ENCODE results near the gene SPRR2B. TPM values are rescaled to one million over a fixed set of nuclear protein-coding genes. Genes with fewer than 3 reads are reported as not detected.

SPRR2B gene
- total and polyA plus RNA-seq, 9 of the 15 experiments (the other 6 are each of a cell fraction or from before 2014, with no cell fraction given), result not detected

DNA sequence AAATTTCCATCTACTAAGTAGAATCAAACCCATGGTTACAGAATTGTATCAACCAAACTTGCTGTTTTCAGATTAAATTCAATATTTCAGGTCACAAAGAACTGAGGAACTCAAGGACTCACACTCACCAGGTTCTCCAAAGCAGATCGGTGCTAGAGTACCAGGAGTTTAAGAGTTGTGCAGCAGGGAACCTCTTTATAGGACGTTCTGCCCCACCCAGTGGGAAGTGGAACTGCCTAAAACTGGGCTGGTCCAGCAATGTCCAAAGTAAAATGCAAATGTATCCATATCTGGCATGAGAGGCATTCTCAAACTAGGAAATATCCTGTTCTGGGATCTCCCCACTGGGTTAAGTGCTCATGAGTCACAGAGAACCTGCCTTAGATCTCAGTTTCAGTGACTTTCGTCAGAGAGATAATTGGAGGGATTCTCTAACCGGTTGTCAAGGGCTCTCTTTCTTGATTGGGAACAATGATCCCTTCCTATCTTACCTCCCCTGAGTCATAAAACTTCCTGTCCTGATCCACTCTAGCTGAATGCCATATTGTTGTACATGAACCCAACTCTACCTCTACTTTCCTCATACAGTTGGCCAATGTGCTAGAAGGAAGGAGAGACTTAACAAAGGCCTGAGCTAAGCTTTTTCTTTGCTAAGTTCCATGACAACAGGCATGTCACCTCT is 30.3 kb downstream of the SPRR2B start, which contains the start of gene SPRR2D (continued):
- TF ChIP-seq, protein P1, sequence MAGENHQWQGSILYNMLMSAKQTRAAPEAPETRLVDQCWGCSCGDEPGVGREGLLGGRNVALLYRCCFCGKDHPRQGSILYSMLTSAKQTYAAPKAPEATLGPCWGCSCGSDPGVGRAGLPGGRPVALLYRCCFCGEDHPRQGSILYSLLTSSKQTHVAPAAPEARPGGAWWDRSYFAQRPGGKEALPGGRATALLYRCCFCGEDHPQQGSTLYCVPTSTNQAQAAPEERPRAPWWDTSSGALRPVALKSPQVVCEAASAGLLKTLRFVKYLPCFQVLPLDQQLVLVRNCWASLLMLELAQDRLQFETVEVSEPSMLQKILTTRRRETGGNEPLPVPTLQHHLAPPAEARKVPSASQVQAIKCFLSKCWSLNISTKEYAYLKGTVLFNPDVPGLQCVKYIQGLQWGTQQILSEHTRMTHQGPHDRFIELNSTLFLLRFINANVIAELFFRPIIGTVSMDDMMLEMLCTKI (IDR thresholded peaks at IDR 0.05; ENCODE audit: partially characterized antibody), result no peak
- TF ChIP-seq POU5F1 (IDR thresholded peaks at IDR 0.05; ENCODE audit: borderline replicate concordance, low read depth, low read length, partially characterized antibody) (no peak), SMAD3 (CRISPR knock-in tag; conservative IDR thresholded peaks at IDR 0.05) (no peak), ZNF239 (CRISPR knock-in tag; IDR thresholded peaks at IDR 0.05) (no peak), ZKSCAN1 (IDR thresholded peaks at IDR 0.05; ENCODE audit: low read depth, low read length) (no peak), POLR2B (IDR thresholded peaks at IDR 0.05; ENCODE audit: low read depth, partially characterized antibody) (peak; percentile 59), TFAM (CRISPR knock-in tag; conservative IDR thresholded peaks at IDR 0.05) (no peak), ATF1 (CRISPR knock-in tag; IDR thresholded peaks at IDR 0.05) (no peak), ATF1 (tag; IDR thresholded peaks at IDR 0.05) (no peak), ZKSCAN8 (CRISPR knock-in tag; IDR thresholded peaks at IDR 0.05) (no peak), PTTG1 (tag; IDR thresholded peaks at IDR 0.05; ENCODE audit: low read depth) (no peak), ZNF263 (CRISPR knock-in tag; IDR thresholded peaks at IDR 0.05; ENCODE audit: borderline replicate concordance) (no peak), NFATC3 (IDR thresholded peaks at IDR 0.05) (no peak), CTBP1 (IDR thresholded peaks at IDR 0.05; ENCODE audit: borderline replicate concordance) (0 out of 2 replicates have a peak, but pooled peaks have one; percentile 34), RNF2 (IDR thresholded peaks at IDR 0.05) (no peak), ARID1B (IDR thresholded peaks at IDR 0.05) (peak; percentile 69), ZNF551 (CRISPR knock-in tag; IDR thresholded peaks at IDR 0.05) (no peak), PHF20 (IDR thresholded peaks at IDR 0.05; ENCODE audit: partially characterized antibody) (no peak), ZNF57 (CRISPR knock-in tag; IDR thresholded peaks at IDR 0.05) (no peak), CEBPG (CRISPR knock-in tag; IDR thresholded peaks at IDR 0.05) (no peak), CEBPG (tag; conservative IDR thresholded peaks at IDR 0.05 in 1 of 2, IDR thresholded peaks at IDR 0.05 in 1 of 2) (peak in 1 of 2 experiments; percentile 84; a peak in 2 of 4 replicates), YY1 (IDR thresholded peaks at IDR 0.05; ENCODE audit: borderline replicate concordance in 1 of 3, control insufficient read depth in 1 of 3, extremely low read depth in 1 of 3, insufficient read depth in 3 of 3, insufficient read length in 1 of 3, insufficient replicate concordance in 2 of 3, low read depth in 1 of 3, low read length in 2 of 3) (no peak), RUNX1 (IDR thresholded peaks at IDR 0.05; ENCODE audit: low read depth) (no peak), ZC3H8 (IDR thresholded peaks at IDR 0.05) (no peak)
- TF ChIP-seq, protein P2, sequence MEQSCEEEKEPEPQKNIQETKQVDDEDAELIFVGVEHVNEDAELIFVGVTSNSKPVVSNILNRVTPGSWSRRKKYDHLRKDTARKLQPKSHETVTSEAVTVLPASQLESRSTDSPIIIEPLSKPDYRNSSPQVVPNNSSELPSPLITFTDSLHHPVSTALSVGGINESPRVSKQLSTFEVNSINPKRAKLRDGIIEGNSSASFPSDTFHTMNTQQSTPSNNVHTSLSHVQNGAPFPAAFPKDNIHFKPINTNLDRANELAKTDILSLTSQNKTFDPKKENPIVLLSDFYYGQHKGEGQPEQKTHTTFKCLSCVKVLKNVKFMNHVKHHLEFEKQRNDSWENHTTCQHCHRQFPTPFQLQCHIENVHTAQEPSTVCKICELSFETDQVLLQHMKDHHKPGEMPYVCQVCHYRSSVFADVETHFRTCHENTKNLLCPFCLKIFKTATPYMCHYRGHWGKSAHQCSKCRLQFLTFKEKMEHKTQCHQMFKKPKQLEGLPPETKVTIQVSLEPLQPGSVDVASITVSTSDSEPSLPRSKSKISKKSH (CRISPR knock-in tag; IDR thresholded peaks at IDR 0.05), result no peak
- TF ChIP-seq, protein P3, sequence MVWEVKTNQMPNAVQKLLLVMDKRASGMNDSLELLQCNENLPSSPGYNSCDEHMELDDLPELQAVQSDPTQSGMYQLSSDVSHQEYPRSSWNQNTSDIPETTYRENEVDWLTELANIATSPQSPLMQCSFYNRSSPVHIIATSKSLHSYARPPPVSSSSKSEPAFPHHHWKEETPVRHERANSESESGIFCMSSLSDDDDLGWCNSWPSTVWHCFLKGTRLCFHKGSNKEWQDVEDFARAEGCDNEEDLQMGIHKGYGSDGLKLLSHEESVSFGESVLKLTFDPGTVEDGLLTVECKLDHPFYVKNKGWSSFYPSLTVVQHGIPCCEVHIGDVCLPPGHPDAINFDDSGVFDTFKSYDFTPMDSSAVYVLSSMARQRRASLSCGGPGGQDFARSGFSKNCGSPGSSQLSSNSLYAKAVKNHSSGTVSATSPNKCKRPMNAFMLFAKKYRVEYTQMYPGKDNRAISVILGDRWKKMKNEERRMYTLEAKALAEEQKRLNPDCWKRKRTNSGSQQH (CRISPR knock-in tag; IDR thresholded peaks at IDR 0.05), result no peak
